Activated naive CD4-positive, alpha-beta T cell treated with anti-CD3 and anti-CD28 coated beads, Interleukin-2, amount 50 U/mL, for 16 hours (primary cell): ENCODE results near the gene SRSF8.

Experiments used
- DNase-seq: peaks from one replicate; pipeline ENCODE4 v3.0.0-alpha.2; 2020

SRSF8 gene

GRCh38 chr11:95072948-95073347, 6.2 kb downstream of the SRSF8 start:
- DNase-seq: no peak

- no peak for DNase-seq
Observed at GRCh38 chr11:95074792-95075563, 8.3 kb downstream of the SRSF8 start.

DNA sequence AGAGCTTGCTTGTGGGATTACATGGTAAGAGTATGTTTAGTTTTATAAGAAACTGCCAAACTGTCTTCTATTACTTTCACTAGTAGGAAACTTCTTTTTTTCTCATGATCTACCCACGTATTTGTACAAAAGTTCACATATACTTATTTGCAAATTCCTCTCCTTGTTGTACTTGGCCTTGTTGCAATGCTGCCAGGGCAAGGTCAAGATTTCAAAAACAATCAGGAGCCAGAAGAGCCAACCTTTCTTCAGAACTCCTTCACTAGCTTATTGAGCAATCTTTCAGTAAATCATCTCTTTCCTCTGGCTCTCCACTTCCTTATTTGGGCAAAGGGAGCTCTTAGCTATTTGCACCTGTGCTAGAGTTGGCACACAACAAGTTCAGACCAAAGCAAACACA, 9.7 kb downstream of the SRSF8 start:
- DNase-seq: no peak

GRCh38 chr11:95076981-95077380, 10.3 kb downstream of the SRSF8 start:
- no peak for DNase-seq

- DNase-seq: no peak
Observed at GRCh38 chr11:95078526-95078925, 11.8 kb downstream of the SRSF8 start.

GRCh38 chr11:95081010-95081409, 14.3 kb downstream of the SRSF8 start:
- DNase-seq: no peak

GRCh38 chr11:95081412-95081811, 14.7 kb downstream of the SRSF8 start:
- no peak for DNase-seq

- no peak for DNase-seq
Observed at GRCh38 chr11:95082576-95083001, 15.9 kb downstream of the SRSF8 start.

DNA sequence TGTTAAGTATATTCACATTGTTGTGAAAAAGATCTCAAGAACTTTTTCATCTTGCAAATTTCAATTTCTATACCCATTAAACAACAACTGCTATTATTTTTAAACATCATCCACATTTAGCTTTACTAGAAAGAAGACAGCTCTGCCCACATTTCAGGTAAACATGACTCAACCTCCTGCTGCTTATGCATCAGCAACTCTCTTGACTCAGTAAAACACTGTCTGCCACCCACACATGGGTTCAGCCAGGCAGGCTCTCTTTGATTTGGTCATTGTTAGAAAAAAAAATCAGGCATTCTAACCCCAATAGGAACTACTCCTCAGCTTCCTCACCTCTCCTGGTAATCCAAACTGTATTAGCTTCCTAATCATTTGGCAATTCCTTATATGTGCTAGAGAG, 17.8 kb downstream of the SRSF8 start:
- DNase-seq: peak; percentile 69

GRCh38 chr11:95085117-95085816, 18.5 kb downstream of the SRSF8 start:
- no peak for DNase-seq

- no peak for DNase-seq
Observed at GRCh38 chr11:95086151-95086550, 19.4 kb downstream of the SRSF8 start.

DNA sequence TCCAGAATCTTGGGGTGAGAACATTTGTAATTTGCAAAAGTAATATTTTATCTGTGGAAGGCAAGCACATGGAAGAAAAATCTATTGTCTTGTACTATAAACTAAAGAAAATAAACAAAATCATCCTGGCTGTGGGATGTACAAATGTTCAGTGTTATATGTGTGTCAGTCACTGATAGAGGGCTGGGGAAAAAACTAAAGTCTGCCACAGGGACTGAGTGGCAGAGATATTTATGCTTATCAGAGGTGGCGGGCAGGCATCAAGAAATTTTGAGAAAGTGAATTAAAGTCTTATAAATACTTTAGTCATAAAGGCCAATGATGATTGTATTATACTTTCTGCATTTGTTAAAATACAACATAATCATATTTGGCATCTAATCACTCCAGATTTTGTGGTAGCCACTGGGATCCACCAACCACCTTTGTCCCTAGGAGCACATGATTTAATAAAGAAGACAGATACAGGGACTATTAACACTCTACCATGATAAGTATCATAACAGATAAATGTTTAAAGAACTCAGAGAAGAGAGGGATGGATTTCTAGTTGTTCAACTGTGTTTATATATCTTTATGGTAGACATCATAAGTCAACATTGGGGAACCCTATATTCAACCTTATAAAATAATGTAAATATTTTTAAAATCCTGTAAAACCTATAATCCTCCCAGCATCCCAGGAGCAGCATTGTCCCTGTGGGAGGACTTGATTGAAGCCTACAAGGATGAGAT, 20.3 kb downstream of the SRSF8 start:
- DNase-seq: no peak

- DNase-seq: no peak
Observed at GRCh38 chr11:95088946-95089619, 22.4 kb downstream of the SRSF8 start.

GRCh38 chr11:95089620-95090542, 23.2 kb downstream of the SRSF8 start, which contains the start of gene ENDOD1:
TSS of gene ENDOD1 (plus strand) at chr11:95089846. CDS start at chr11:95089928, 82 bp downstream.
- peak; percentile 86 for DNase-seq

GRCh38 chr11:95091663-95092180, 25.0 kb downstream of the SRSF8 start:
- no peak for DNase-seq

- DNase-seq: peak; percentile 49
Observed at GRCh38 chr11:95092549-95093324, 26.0 kb downstream of the SRSF8 start.

- DNase-seq: no peak
Observed at GRCh38 chr11:95093548-95093947, 26.8 kb downstream of the SRSF8 start.

GRCh38 chr11:95095858-95096587, 29.3 kb downstream of the SRSF8 start:
- DNase-seq: no peak

DNA sequence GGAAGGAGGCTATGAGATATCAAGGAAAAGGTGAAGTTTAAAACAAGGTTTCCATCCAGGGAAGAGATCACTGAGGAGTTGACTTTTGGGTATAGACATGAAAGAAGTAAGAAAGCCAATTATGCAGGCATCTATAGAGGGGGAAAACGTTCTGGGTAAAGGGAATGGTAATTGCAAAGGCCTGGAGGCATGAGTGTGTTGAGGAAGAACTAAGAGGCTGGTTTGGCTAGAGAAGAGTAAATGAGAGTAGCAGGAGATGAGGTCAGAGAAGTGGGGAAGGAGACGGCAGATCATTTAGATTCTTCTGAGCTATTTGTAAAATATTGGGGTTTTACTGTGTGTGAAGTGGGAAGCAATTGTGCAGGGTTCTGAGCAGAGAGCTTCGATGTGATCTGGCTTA, 30.5 kb downstream of the SRSF8 start:
- no peak for DNase-seq

GRCh38 chr11:95098826-95099225, 32.1 kb downstream of the SRSF8 start:
- no peak for DNase-seq
